HEK293 (cell line): ENCODE data around the gene HOXC11.

ENCODE experiments used
- CTCF ChIA-PET: fragments of 350-600 bp; formaldehyde crosslinking; extraction: SDS; loops from one replicate; lab custom pipeline; 2021; ENCODE audit warnings: antibody characterized with exemption; lab: Yijun Ruan, JAX
- POLR2A ChIA-PET: fragments of 300-600 bp; formaldehyde crosslinking; extraction: SDS; loops from one replicate; lab custom pipeline; 2020; ENCODE audit warnings: antibody characterized with exemption, inconsistent platforms; lab: Yijun Ruan, JAX
- H3K27ac ChIP-seq: fragments of 200-500 bp; sonication (Bioruptor generic); 2 replicates; pipeline ENCODE4 v1.5.1; 2014; ENCODE audit warnings: low read depth, low read length, control low read depth, inconsistent platforms; ENCODE audit errors: extremely low read depth
- H3K36me3 ChIP-seq, 2 experiments: fragments of 200-500 bp in 1 of 2; sonication (Bioruptor generic) in 1 of 2; 1 replicate in 1 of 2; 2 replicates in 1 of 2; pipeline ENCODE4 v1.5.1; 2014 to 2017; ENCODE audit warnings: inconsistent platforms in 2 of 2, low read length in 2 of 2; ENCODE audit not compliant: control insufficient read depth in 2 of 2, insufficient read depth in 1 of 2
- H3K4me1 ChIP-seq: fragments of 200-500 bp; sonication (Bioruptor generic); 2 replicates; pipeline ENCODE4 v1.5.1; 2014; ENCODE audit warnings: mild to moderate bottlenecking, low read length, inconsistent platforms; ENCODE audit not compliant: control insufficient read depth, insufficient read depth
- H3K4me3 ChIP-seq: 2 replicates; pipeline ENCODE4 v1.5.1; 2011; ENCODE audit warnings: low read depth, mild to moderate bottlenecking, control low read depth, low read length, moderate library complexity
- H3K9me3 ChIP-seq: fragments of 200-500 bp; sonication (Bioruptor generic); 2 replicates; pipeline ENCODE4 v1.5.1; 2014; ENCODE audit warnings: low read depth, low read length, inconsistent platforms; ENCODE audit not compliant: control insufficient read depth, insufficient read depth
- GLIS1 ChIP-seq: fragments of 450-650 bp; formaldehyde crosslinking; IDR thresholded peaks from 2 replicates; pipeline ENCODE4 v1.5.1; 2016; ENCODE audit warnings: missing biosample characterization, missing genetic modification characterization
- KLF10 ChIP-seq: fragments of 450-650 bp; IDR thresholded peaks from 2 replicates; pipeline ENCODE4 v1.5.1; 2018; ENCODE audit warnings: missing biosample characterization, mild to moderate bottlenecking, missing genetic modification characterization
- KLF7 ChIP-seq: fragments of 450-650 bp; formaldehyde crosslinking; IDR thresholded peaks from 2 replicates; pipeline ENCODE4 v1.5.1; 2016; ENCODE audit warnings: missing biosample characterization, missing genetic modification characterization, borderline replicate concordance
- OSR2 ChIP-seq: fragments of 450-650 bp; formaldehyde crosslinking; IDR thresholded peaks from 2 replicates; pipeline ENCODE4 v1.5.1; 2016; ENCODE audit warnings: missing biosample characterization, missing genetic modification characterization
- SP7 ChIP-seq: fragments of 450-650 bp; formaldehyde crosslinking; IDR thresholded peaks from 2 replicates; pipeline ENCODE4 v1.5.1; 2016; ENCODE audit warnings: missing biosample characterization, missing genetic modification characterization
- WT1 ChIP-seq: fragments of 450-650 bp; formaldehyde crosslinking; IDR thresholded peaks from 2 replicates; pipeline ENCODE4 v1.5.1; 2016; ENCODE audit warnings: missing biosample characterization, missing genetic modification characterization
- ZNF138 ChIP-seq: fragments of 450-650 bp; formaldehyde crosslinking; IDR thresholded peaks from 2 replicates; pipeline ENCODE4 v1.5.1; 2016; ENCODE audit warnings: missing biosample characterization, missing genetic modification characterization, borderline replicate concordance
- ZNF140 ChIP-seq: fragments of 450-650 bp; formaldehyde crosslinking; IDR thresholded peaks from 2 replicates; pipeline ENCODE4 v1.5.1; 2016; ENCODE audit warnings: missing biosample characterization, missing genetic modification characterization
- ZNF2 ChIP-seq: fragments of 450-650 bp; formaldehyde crosslinking; IDR thresholded peaks from 2 replicates; pipeline ENCODE4 v1.5.1; 2016; ENCODE audit warnings: missing biosample characterization, missing genetic modification characterization
- ZNF221 ChIP-seq: fragments of 450-650 bp; formaldehyde crosslinking; IDR thresholded peaks from 2 replicates; pipeline ENCODE4 v1.5.1; 2017; ENCODE audit warnings: missing biosample characterization, missing genetic modification characterization, borderline replicate concordance
- ZNF391 ChIP-seq: fragments of 450-650 bp; formaldehyde crosslinking; IDR thresholded peaks from 2 replicates; pipeline ENCODE4 v1.5.1; 2016; ENCODE audit warnings: low read depth, missing biosample characterization, missing genetic modification characterization, borderline replicate concordance
- ZNF426 ChIP-seq: fragments of 450-650 bp; formaldehyde crosslinking; IDR thresholded peaks from 2 replicates; pipeline ENCODE4 v1.5.1; 2017; ENCODE audit warnings: missing biosample characterization, missing genetic modification characterization, mild to moderate bottlenecking, inconsistent platforms, moderate library complexity
- ZNF521 ChIP-seq: fragments of 450-650 bp; formaldehyde crosslinking; IDR thresholded peaks from 2 replicates; pipeline ENCODE4 v1.5.1; 2017; ENCODE audit warnings: missing biosample characterization, mild to moderate bottlenecking, missing genetic modification characterization
- ZNF529 ChIP-seq: fragments of 450-650 bp; formaldehyde crosslinking; IDR thresholded peaks from 2 replicates; pipeline ENCODE4 v1.5.1; 2017; ENCODE audit warnings: missing genetic modification characterization, missing biosample characterization; ENCODE audit not compliant: insufficient replicate concordance
- ZNF768 ChIP-seq: fragments of 450-650 bp; formaldehyde crosslinking; IDR thresholded peaks from 2 replicates; pipeline ENCODE4 v1.5.1; 2018; ENCODE audit warnings: missing biosample characterization, mild to moderate bottlenecking, missing genetic modification characterization
- ZXDB ChIP-seq: fragments of 450-650 bp; formaldehyde crosslinking; IDR thresholded peaks from 2 replicates; pipeline ENCODE4 v1.5.1; 2016; ENCODE audit warnings: missing biosample characterization, missing genetic modification characterization
- TF ChIP-seq, protein P1 (sequence below): fragments of 450-650 bp; formaldehyde crosslinking; conservative IDR thresholded peaks from 2 replicates; pipeline ENCODE4 v1.5.1; 2016; ENCODE audit warnings: low read depth, missing biosample characterization, missing genetic modification characterization
- TF ChIP-seq, protein P2 (sequence below): fragments of 450-650 bp; formaldehyde crosslinking; IDR thresholded peaks from 2 replicates; pipeline ENCODE4 v1.5.1; 2016; ENCODE audit warnings: missing biosample characterization, missing genetic modification characterization
- TF ChIP-seq, protein P3 (sequence below): fragments of 450-650 bp; formaldehyde crosslinking; IDR thresholded peaks from 2 replicates; pipeline ENCODE4 v1.5.1; 2016; ENCODE audit warnings: missing biosample characterization, missing genetic modification characterization, borderline replicate concordance
- TF ChIP-seq, protein P4 (sequence below): fragments of 450-650 bp; formaldehyde crosslinking; IDR thresholded peaks from 2 replicates; pipeline ENCODE4 v1.5.1; 2016; ENCODE audit warnings: missing biosample characterization, missing genetic modification characterization, borderline replicate concordance
- TF ChIP-seq, protein P5 (sequence below): fragments of 450-650 bp; formaldehyde crosslinking; IDR thresholded peaks from 2 replicates; pipeline ENCODE4 v1.5.1; 2016; ENCODE audit warnings: missing biosample characterization, missing genetic modification characterization

The HOXC11 gene

DNA sequence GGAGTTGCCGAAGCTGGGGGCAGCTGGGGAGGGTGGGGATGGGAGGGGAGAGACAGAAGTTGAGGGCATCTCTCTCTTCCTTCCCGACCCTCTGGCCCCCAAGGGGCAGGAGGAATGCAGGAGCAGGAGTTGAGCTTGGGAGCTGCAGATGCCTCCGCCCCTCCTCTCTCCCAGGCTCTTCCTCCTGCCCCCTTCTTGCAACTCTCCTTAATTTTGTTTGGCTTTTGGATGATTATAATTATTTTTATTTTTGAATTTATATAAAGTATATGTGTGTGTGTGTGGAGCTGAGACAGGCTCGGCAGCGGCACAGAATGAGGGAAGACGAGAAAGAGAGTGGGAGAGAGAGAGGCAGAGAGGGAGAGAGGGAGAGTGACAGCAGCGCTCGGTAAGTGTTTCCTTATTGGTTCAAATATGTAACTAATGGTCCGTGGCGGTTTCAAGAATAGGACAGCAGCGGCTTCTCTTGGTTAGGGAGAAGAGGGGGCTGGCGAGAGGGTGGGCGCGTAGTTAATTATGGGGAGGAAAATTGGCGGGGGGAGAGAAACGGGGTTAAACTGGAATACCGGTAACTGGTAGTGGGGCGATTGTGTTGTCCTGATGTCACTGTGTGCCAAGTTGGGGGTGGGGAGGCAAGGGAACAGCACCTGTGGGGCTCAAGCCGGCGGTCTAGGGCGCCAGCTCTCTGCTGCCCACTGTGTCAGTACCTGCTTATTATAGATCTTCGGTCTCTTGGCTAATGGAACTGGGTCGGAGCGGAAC, 44.3 kb downstream of the HOXC11 start (continued):
- TF ChIP-seq, protein P1, sequence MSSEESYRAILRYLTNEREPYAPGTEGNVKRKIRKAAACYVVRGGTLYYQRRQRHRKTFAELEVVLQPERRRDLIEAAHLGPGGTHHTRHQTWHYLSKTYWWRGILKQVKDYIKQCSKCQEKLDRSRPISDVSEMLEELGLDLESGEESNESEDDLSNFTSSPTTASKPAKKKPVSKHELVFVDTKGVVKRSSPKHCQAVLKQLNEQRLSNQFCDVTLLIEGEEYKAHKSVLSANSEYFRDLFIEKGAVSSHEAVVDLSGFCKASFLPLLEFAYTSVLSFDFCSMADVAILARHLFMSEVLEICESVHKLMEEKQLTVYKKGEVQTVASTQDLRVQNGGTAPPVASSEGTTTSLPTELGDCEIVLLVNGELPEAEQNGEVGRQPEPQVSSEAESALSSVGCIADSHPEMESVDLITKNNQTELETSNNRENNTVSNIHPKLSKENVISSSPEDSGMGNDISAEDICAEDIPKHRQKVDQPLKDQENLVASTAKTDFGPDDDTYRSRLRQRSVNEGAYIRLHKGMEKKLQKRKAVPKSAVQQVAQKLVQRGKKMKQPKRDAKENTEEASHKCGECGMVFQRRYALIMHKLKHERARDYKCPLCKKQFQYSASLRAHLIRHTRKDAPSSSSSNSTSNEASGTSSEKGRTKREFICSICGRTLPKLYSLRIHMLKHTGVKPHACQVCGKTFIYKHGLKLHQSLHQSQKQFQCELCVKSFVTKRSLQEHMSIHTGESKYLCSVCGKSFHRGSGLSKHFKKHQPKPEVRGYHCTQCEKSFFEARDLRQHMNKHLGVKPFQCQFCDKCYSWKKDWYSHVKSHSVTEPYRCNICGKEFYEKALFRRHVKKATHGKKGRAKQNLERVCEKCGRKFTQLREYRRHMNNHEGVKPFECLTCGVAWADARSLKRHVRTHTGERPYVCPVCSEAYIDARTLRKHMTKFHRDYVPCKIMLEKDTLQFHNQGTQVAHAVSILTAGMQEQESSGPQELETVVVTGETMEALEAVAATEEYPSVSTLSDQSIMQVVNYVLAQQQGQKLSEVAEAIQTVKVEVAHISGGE (tag by site-specific recombination), result no peak
- no peak for TF ChIP-seq ZNF138
- TF ChIP-seq ZNF391, result peak; percentile 83; the same call in 1 of the 2 replicates
- no peak for TF ChIP-seq ZNF768
- TF ChIP-seq WT1 (tag by site-specific recombination), result peak; percentile 70
- no peak for TF ChIP-seq ZNF140 (tag by site-specific recombination)
- TF ChIP-seq, protein P2, sequence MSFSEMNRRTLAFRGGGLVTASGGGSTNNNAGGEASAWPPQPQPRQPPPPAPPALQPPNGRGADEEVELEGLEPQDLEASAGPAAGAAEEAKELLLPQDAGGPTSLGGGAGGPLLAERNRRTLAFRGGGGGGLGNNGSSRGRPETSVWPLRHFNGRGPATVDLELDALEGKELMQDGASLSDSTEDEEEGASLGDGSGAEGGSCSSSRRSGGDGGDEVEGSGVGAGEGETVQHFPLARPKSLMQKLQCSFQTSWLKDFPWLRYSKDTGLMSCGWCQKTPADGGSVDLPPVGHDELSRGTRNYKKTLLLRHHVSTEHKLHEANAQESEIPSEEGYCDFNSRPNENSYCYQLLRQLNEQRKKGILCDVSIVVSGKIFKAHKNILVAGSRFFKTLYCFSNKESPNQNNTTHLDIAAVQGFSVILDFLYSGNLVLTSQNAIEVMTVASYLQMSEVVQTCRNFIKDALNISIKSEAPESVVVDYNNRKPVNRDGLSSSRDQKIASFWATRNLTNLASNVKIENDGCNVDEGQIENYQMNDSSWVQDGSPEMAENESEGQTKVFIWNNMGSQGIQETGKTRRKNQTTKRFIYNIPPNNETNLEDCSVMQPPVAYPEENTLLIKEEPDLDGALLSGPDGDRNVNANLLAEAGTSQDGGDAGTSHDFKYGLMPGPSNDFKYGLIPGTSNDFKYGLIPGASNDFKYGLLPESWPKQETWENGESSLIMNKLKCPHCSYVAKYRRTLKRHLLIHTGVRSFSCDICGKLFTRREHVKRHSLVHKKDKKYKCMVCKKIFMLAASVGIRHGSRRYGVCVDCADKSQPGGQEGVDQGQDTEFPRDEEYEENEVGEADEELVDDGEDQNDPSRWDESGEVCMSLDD, result peak; percentile 36; the same call in 1 of the 2 replicates
- TF ChIP-seq, protein P3, sequence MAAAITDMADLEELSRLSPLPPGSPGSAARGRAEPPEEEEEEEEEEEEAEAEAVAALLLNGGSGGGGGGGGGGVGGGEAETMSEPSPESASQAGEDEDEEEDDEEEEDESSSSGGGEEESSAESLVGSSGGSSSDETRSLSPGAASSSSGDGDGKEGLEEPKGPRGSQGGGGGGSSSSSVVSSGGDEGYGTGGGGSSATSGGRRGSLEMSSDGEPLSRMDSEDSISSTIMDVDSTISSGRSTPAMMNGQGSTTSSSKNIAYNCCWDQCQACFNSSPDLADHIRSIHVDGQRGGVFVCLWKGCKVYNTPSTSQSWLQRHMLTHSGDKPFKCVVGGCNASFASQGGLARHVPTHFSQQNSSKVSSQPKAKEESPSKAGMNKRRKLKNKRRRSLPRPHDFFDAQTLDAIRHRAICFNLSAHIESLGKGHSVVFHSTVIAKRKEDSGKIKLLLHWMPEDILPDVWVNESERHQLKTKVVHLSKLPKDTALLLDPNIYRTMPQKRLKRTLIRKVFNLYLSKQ, result no peak; the same call in 1 of the 2 replicates
- TF ChIP-seq ZNF529, result no peak
- TF ChIP-seq KLF10 (tag by site-specific recombination), result peak; percentile 23; the same call in 1 of the 2 replicates
- no peak for TF ChIP-seq ZNF221 (tag by site-specific recombination)
- TF ChIP-seq ZXDB (tag by site-specific recombination), result peak; percentile 53
- no peak for TF ChIP-seq ZNF426

DNA sequence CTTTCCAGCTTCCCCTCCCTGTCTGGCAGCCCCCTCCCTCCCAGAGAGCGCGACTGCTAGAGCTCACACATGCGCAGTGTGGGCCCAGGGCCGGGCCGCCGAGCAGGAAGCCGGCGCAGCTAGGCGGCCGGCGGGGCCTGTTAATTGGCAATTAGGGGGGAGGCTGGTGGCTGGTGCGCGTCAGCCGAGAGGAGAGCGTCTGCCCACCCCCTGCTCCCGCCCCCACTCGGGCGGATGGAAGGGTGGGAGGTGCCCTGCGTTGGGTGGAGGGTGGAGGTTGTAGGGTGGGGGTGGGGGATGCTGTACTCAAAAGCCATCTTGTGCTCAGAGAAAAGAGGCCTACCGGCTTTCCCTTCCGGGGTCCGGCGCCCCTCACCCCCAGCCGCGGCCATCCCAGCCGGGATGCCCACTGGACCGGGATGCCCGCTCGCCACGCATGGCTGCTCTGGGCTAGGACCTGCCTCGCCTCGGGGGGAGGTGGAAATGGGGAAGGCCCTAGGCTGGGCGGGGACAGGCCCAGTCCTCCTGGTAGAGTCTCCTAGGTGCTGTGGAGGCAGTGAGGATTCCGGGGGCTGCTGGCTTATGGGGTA, 45.0 kb downstream of the HOXC11 start:
- POLR2A ChIA-PET, result interaction anchor here (0.6 to 2.5 kb wide), 29 partner anchors 9 to 1012 kb away, joined by 3 to 39 read pairs (median 6); partner anchors contain the start of genes ATP5MC2, CBX5, EIF4B and HNRNPA1
- CTCF ChIA-PET, result interaction anchor here (0.6 to 3.8 kb wide), 10 partner anchors 10 to 197 kb away, joined by 3 to 23 read pairs (median 6); partner anchors contain the start of genes HOXC10, HOXC5 and HOXC6
- peak overlapping the region; percentile 100 for H3K27ac ChIP-seq
- peak; percentile 90 for TF ChIP-seq OSR2
- TF ChIP-seq ZNF2 (tag by site-specific recombination), result peak; percentile 61; the same call in 1 of the 2 replicates
- TF ChIP-seq ZNF521 (tag by site-specific recombination), result no peak
- TF ChIP-seq, protein P4, sequence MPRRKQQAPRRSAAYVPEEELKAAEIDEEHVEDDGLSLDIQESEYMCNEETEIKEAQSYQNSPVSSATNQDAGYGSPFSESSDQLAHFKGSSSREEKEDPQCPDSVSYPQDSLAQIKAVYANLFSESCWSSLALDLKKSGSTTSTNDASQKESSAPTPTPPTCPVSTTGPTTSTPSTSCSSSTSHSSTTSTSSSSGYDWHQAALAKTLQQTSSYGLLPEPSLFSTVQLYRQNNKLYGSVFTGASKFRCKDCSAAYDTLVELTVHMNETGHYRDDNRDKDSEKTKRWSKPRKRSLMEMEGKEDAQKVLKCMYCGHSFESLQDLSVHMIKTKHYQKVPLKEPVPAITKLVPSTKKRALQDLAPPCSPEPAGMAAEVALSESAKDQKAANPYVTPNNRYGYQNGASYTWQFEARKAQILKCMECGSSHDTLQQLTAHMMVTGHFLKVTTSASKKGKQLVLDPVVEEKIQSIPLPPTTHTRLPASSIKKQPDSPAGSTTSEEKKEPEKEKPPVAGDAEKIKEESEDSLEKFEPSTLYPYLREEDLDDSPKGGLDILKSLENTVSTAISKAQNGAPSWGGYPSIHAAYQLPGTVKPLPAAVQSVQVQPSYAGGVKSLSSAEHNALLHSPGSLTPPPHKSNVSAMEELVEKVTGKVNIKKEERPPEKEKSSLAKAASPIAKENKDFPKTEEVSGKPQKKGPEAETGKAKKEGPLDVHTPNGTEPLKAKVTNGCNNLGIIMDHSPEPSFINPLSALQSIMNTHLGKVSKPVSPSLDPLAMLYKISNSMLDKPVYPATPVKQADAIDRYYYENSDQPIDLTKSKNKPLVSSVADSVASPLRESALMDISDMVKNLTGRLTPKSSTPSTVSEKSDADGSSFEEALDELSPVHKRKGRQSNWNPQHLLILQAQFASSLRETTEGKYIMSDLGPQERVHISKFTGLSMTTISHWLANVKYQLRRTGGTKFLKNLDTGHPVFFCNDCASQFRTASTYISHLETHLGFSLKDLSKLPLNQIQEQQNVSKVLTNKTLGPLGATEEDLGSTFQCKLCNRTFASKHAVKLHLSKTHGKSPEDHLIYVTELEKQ, result peak; percentile 56
- TF ChIP-seq SP7, result peak; percentile 56; the same call in 1 of the 2 replicates
- TF ChIP-seq WT1 (tag by site-specific recombination), result peak; percentile 75
- TF ChIP-seq GLIS1 (tag by site-specific recombination), result peak; percentile 59
- peak; percentile 93 for TF ChIP-seq KLF7
- TF ChIP-seq, protein P5, sequence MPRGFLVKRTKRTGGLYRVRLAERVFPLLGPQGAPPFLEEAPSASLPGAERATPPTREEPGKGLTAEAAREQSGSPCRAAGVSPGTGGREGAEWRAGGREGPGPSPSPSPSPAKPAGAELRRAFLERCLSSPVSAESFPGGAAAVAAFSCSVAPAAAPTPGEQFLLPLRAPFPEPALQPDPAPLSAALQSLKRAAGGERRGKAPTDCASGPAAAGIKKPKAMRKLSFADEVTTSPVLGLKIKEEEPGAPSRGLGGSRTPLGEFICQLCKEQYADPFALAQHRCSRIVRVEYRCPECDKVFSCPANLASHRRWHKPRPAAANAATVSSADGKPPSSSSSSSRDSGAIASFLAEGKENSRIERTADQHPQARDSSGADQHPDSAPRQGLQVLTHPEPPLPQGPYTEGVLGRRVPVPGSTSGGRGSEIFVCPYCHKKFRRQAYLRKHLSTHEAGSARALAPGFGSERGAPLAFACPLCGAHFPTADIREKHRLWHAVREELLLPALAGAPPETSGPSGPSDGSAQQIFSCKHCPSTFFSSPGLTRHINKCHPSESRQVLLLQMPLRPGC, result peak; percentile 6; the same call in 1 of the 2 replicates

More for the DNA sequence above, 45.0 kb downstream of the HOXC11 start:
- Histone ChIP-seq H3K4me1 (peaks cover 49% of the 10 kb centered on the region), H3K4me3 (peak overlapping the region; percentile 81), H3K9me3 (no peaks in the 10 kb centered on the region), H3K36me3 (no peaks in the 10 kb centered on the region)
